GM23248 (cell line): ENCODE results near the gene PAX6. TPM values are rescaled to one million over a fixed set of nuclear protein-coding genes. Genes with fewer than 3 reads are reported as not detected.

ENCODE experiments used
- DNase-seq: peaks from one replicate; pipeline ENCODE4 v3.0.0-alpha.2; 2015
- H2AFZ ChIP-seq: fragments of 200-600 bp; sonication (generic); 2 replicates; pipeline ENCODE4 v1.6.1; 2016; ENCODE audit warnings: antibody characterized with exemption
- H3F3A ChIP-seq: fragments of 200-600 bp; sonication (generic); 2 replicates; pipeline ENCODE4 v1.6.1; 2016; ENCODE audit warnings: mild to moderate bottlenecking, antibody characterized with exemption, mixed run types; ENCODE audit not compliant: insufficient read depth
- H3K27ac ChIP-seq: fragments of 200-600 bp; sonication (generic); 2 replicates; pipeline ENCODE4 v1.5.1; 2016; ENCODE audit warnings: mild to moderate bottlenecking
- H3K27me3 ChIP-seq: fragments of 200-600 bp; sonication (generic); replicated peaks from 2 replicates; pipeline ENCODE4 v1.6.1; 2016; ENCODE audit warnings: mild to moderate bottlenecking; ENCODE audit not compliant: insufficient read depth
- H3K36me3 ChIP-seq: fragments of 200-600 bp; sonication (generic); 2 replicates; pipeline ENCODE4 v1.6.1; 2016; ENCODE audit warnings: low read depth, mild to moderate bottlenecking
- H3K4me1 ChIP-seq: fragments of 200-600 bp; sonication (generic); 2 replicates; pipeline ENCODE4 v1.6.1; 2016; ENCODE audit warnings: mild to moderate bottlenecking; ENCODE audit not compliant: insufficient read depth
- H3K4me2 ChIP-seq: fragments of 200-600 bp; sonication (generic); one replicate; pipeline ENCODE4 v1.6.1; 2016; ENCODE audit warnings: mild to moderate bottlenecking; ENCODE audit not compliant: unreplicated experiment
- H3K4me3 ChIP-seq: fragments of 200-600 bp; sonication (generic); 2 replicates; pipeline ENCODE4 v1.5.1; 2016; ENCODE audit warnings: mild to moderate bottlenecking
- H3K79me2 ChIP-seq: fragments of 200-600 bp; sonication (generic); 2 replicates; pipeline ENCODE4 v1.6.1; 2016; ENCODE audit warnings: mild to moderate bottlenecking; ENCODE audit not compliant: insufficient read depth
- H3K9ac ChIP-seq: fragments of 200-600 bp; sonication (generic); 2 replicates; pipeline ENCODE4 v1.6.1; 2016; ENCODE audit warnings: mild to moderate bottlenecking
- H3K9me2 ChIP-seq: fragments of 200-600 bp; sonication (generic); 2 replicates; pipeline ENCODE4 v1.6.1; 2016; ENCODE audit warnings: mixed run types, mild to moderate bottlenecking, moderate library complexity; ENCODE audit not compliant: insufficient read depth
- H3K9me3 ChIP-seq: fragments of 200-600 bp; sonication (generic); one replicate; pipeline ENCODE4 v1.6.1; 2017; ENCODE audit warnings: low read depth
- H4K20me1 ChIP-seq: fragments of 200-600 bp; sonication (generic); 2 replicates; pipeline ENCODE4 v1.6.0; 2016; ENCODE audit not compliant: insufficient read depth
- EZH2 ChIP-seq: fragments of 200-600 bp; sonication (generic); IDR thresholded peaks from 2 replicates; pipeline ENCODE4 v1.6.1; 2018; ENCODE audit warnings: antibody characterized with exemption, mild to moderate bottlenecking; ENCODE audit not compliant: insufficient read depth, poor library complexity, severe bottlenecking
- EZH2phosphoT487 ChIP-seq: fragments of 200-600 bp; sonication (generic); IDR thresholded peaks from 2 replicates; pipeline ENCODE4 v1.6.1; 2018; ENCODE audit warnings: antibody characterized with exemption, moderate library complexity, mild to moderate bottlenecking, low read depth; ENCODE audit not compliant: insufficient read depth
- WGBS, 2 experiments: methylation state at CpG; one replicate each; pipeline ENCODE4 v1.1.6; 2015 to 2017; ENCODE audit warnings: low lambda C conversion rate in 2 of 2, low coverage in 1 of 2; ENCODE audit errors: missing lambda C conversion rate in 2 of 2; 5-methylcytosine and 5-hydroxymethylcytosine counted together
- in situ Hi-C: fragments of 300-500 bp; cut with MboI; formaldehyde crosslinking; loops from 2 replicates; pipeline ENCODE4 v1.15.0; 2020
- polyA plus RNA-seq: library from polyadenylated mRNA; unstranded; fragments of >200 nt; fragmentation: Nextera tagmentation; extraction: Ambion mirVana; gene quantifications from 2 replicates; pipeline ENCODE4 v1.2.1, GENCODE V29; 2016
- total RNA-seq: library from RNA; depleted of rRNA; stranded (reverse); fragments of >200 nt; shearing (Covaris generic); gene quantifications from 2 replicates; pipeline ENCODE4 v1.2.3, GENCODE V29; 2014

PAX6 gene
- total and polyA plus RNA-seq, 2 experiments from 2014 or later: 0.21 TPM; not detected in 1

DNA sequence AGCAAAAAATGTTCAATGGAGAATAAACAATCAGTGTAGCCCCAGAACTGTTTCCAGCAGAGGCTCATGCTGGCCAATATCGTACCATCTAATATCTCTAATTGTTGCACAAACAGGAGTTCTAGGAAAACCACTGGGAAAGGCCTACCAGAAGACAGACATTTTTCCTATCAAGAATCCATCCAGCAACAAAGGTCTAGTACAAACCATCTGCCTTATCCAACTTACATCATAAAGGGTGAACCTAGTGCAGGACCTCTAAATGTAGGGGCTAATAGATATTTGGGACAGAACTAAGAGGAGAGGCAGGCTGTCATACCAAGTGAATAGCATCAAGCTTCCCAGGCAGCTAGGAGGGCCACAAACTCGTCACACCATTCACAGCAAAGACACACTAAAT is 18.7 kb downstream of the PAX6 start:
- no peak for DNase-seq
- 41 to 51% methylated on average over 2 of the region's 2 CpGs for WGBS, 2 experiments
- Histone ChIP-seq H3K79me2 (no peaks in the 10 kb centered on the region), H3K9ac (no peak overlapping the region), H3K27me3 (peaks cover 4% of the 10 kb centered on the region), H3K4me3 (no peak overlapping the region), H3K36me3 (no peaks in the 10 kb centered on the region), H3K4me2 (no peak overlapping the region), H3K9me2 (no peaks in the 10 kb centered on the region), H4K20me1 (no peaks in the 10 kb centered on the region), H3F3A (no peaks in the 10 kb centered on the region), H3K9me3 (no peaks in the 10 kb centered on the region), H3K27ac (no peak overlapping the region), H2AFZ (no peak overlapping the region), H3K4me1 (no peaks in the 10 kb centered on the region)
- in situ Hi-C loops: no loop called here
- TF ChIP-seq EZH2phosphoT487: no peak
- TF ChIP-seq EZH2: no peak

DNA sequence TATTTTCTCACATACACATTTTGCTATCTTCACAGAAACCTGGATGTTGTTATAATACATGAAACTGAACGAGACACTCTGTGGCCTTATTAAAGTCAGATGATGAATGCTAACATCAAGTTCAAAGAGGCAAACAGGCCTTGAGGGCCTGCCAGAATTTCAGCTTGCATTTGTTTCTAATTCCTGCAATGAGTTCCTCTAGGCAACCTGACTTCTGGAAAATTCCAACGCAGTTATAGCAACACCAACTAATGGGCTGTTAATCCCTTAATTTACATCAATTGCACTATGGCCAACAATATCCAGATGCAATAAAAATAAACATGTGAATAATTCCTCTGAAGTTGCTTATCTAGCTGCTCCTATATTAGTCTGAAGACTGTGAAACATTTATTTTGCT is 19.1 kb downstream of the PAX6 start:
- H3K36me3 ChIP-seq: no peaks in the 10 kb centered on the region
- H3F3A ChIP-seq: no peaks in the 10 kb centered on the region
- no peaks in the 10 kb centered on the region for H3K9me3 ChIP-seq
- no peaks in the 10 kb centered on the region for H4K20me1 ChIP-seq
- in situ Hi-C loops: no loop called here
- no peaks in the 10 kb centered on the region for H3K79me2 ChIP-seq
- no peak overlapping the region for H3K9ac ChIP-seq
- no peak overlapping the region for H2AFZ ChIP-seq
- no peak overlapping the region for H3K27ac ChIP-seq
- DNase-seq: no peak
- WGBS, 2 experiments: 6% methylated on average over 2 of the region's 2 CpGs
- no peaks in the 10 kb centered on the region for H3K4me1 ChIP-seq
- H3K4me3 ChIP-seq: no peak overlapping the region
- H3K27me3 ChIP-seq: peaks cover under 1% of the 10 kb centered on the region; the same call in 1 of the 2 replicates
- no peak overlapping the region for H3K4me2 ChIP-seq
- TF ChIP-seq EZH2: no peak
- H3K9me2 ChIP-seq: no peaks in the 10 kb centered on the region

DNA sequence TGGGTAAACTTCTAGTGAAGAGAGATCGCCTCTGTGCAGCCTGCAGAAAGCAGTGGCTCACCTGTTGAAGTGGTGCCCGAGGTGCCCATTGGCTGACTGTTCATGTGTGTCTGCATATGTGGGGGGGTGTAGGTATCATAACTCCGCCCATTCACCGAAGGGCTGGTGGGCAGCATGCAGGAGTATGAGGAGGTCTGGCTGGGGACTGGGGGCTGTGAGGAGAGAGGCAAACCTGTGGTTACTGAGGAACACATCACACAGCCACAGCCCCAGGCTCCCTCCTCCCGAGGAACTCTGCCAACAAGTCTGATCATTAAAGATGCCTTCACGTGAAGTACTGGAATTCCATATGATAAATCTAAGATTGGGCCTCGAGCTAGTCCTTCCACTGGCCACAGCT is 20.5 kb downstream of the PAX6 start:
- Histone ChIP-seq H3K4me2 (no peak overlapping the region), H3K79me2 (no peaks in the 10 kb centered on the region), H4K20me1 (no peaks in the 10 kb centered on the region), H3K36me3 (no peaks in the 10 kb centered on the region), H3K4me1 (no peaks in the 10 kb centered on the region), H3K4me3 (no peak overlapping the region), H3K9me3 (no peaks in the 10 kb centered on the region), H3K27ac (no peak overlapping the region), H2AFZ (no peak overlapping the region), H3K9me2 (no peaks in the 10 kb centered on the region), H3F3A (no peaks in the 10 kb centered on the region), H3K9ac (no peak overlapping the region), H3K27me3 (no peaks in the 10 kb centered on the region)
- TF ChIP-seq EZH2phosphoT487 (no peak), EZH2 (no peak)
- no peak for DNase-seq
- in situ Hi-C loops: no loop called here
- WGBS, 2 experiments: 72 to 78% methylated on average over 7 of the region's 7 CpGs

DNA sequence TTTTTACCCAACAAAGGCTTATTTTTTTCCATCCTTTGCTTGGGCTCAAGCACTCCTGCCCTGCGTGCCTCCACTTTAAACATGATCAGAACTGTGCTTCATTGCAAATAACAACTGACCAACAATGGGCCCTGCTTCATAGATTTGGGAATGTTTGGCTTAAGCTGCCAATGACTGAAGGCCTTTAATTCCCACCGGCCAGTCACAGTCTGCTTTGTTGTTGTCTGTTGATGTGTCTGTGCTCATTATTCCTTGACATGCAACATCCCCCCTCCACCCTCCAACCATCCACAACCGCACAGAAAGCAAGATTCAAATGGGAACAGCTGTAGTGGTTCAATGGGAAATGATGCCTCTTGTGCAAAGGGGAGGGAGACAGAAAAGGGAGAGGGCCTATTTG is 23.0 kb downstream of the PAX6 start:
- in situ Hi-C loops: no loop called here

More for the DNA sequence above, 23.0 kb downstream of the PAX6 start:
- Histone ChIP-seq H3K4me1 (no peaks in the 10 kb centered on the region), H3K36me3 (no peaks in the 10 kb centered on the region), H3K4me3 (no peak overlapping the region), H3K4me2 (no peak overlapping the region), H3F3A (no peaks in the 10 kb centered on the region), H4K20me1 (no peaks in the 10 kb centered on the region), H3K27me3 (no peaks in the 10 kb centered on the region), H3K9me3 (no peaks in the 10 kb centered on the region), H3K79me2 (no peaks in the 10 kb centered on the region), H3K9me2 (no peaks in the 10 kb centered on the region), H3K27ac (no peak overlapping the region), H2AFZ (no peak overlapping the region), H3K9ac (no peak overlapping the region)
- DNase-seq: no peak
- no peak for TF ChIP-seq EZH2phosphoT487
- TF ChIP-seq EZH2: no peak
- 82 to 88% methylated on average over 3 of the region's 3 CpGs for WGBS, 2 experiments
